T-cell (primary cell): ENCODE results near the gene ELMO1. TPM values are rescaled to one million over a fixed set of nuclear protein-coding genes. Genes with fewer than 3 reads are reported as not detected.

Experiments
- ATAC-seq, 4 experiments: fragments of 200-7000 bp in 3 of 4; fragments of 150-1000 bp in 1 of 4; cut with Tn5 transposase; replicated peaks in 1 of 4; 1 replicate in 3 of 4; 2 replicates in 1 of 4; pipeline ENCODE4 v1.10.0; 2021; ENCODE audit warnings: moderate library complexity in 3 of 4, mild to moderate bottlenecking in 2 of 4, moderate number of reproducible peaks in 1 of 4
- CTCF ChIA-PET, 2 donors: fragments of 300-600 bp; sonication (Branson Sonifier 250); formaldehyde crosslinking; loops; one replicate each; lab custom pipeline; 2022; ENCODE audit warnings: antibody characterized with exemption in 2 of 2; lab: Charles Lee
- POLR2A ChIA-PET, 2 donors: fragments of 300-600 bp; sonication (Branson Sonifier 250); formaldehyde crosslinking; loops; one replicate each; lab custom pipeline; 2022; ENCODE audit warnings: antibody characterized with exemption in 2 of 2; lab: Charles Lee
- DNase-seq, 35 experiments: peaks; one replicate each; pipeline versions ENCODE4 v3.0.0 to v3.0.0-alpha.2; 2013 to 2023
- H3K27ac ChIP-seq: one replicate; pipeline ENCODE4 v1.5.1; 2013; ENCODE audit warnings: low read length
- H3K27me3 ChIP-seq, 2 experiments: replicated peaks in 1 of 2; 1 replicate in 1 of 2; 2 replicates in 1 of 2; pipeline versions ENCODE4 v1.6.1 to v1.7.0; 2013; ENCODE audit warnings: low read length in 1 of 2, mixed read lengths in 1 of 2; ENCODE audit not compliant: control insufficient read depth in 2 of 2, insufficient read depth in 2 of 2; ENCODE audit errors: extremely low read depth in 1 of 2
- H3K36me3 ChIP-seq, 2 donors: 1 replicate in 1 of 2; 2 replicates in 1 of 2; pipeline versions ENCODE4 v1.6.1 to v1.7.0; 2013; ENCODE audit warnings: low read length in 1 of 2; ENCODE audit not compliant: control insufficient read depth in 2 of 2, insufficient read depth in 1 of 2; ENCODE audit errors: extremely low read depth in 1 of 2
- H3K4me1 ChIP-seq, 2 experiments: 1 replicate in 1 of 2; 2 replicates in 1 of 2; pipeline versions ENCODE4 v1.6.1 to v1.7.0; 2013; ENCODE audit warnings: low read length in 2 of 2, mixed read lengths in 1 of 2; ENCODE audit not compliant: insufficient read depth in 2 of 2, control insufficient read depth in 1 of 2; ENCODE audit errors: extremely low read depth in 1 of 2
- H3K4me3 ChIP-seq, 2 donors: 1 replicate in 1 of 2; 2 replicates in 1 of 2; pipeline versions ENCODE4 v1.5.1 to v1.7.0; 2013; ENCODE audit warnings: mild to moderate bottlenecking in 2 of 2, low read length in 1 of 2, moderate library complexity in 1 of 2; ENCODE audit not compliant: control insufficient read depth in 1 of 2; ENCODE audit errors: extremely low read depth in 1 of 2
- H3K9me3 ChIP-seq: 2 replicates; pipeline ENCODE4 v1.7.0; 2013
- H3K27ac Mint-ChIP-seq, 2 donors: one replicate each; pipeline ENCODE4 v1.8.0; 2020 to 2021; ENCODE audit warnings: mild to moderate bottlenecking in 2 of 2, mixed read lengths in 2 of 2
- H3K27me3 Mint-ChIP-seq, 2 donors: one replicate each; pipeline ENCODE4 v1.8.0; 2021 to 2022; ENCODE audit warnings: mixed read lengths in 2 of 2
- H3K36me3 Mint-ChIP-seq: one replicate; pipeline ENCODE4 v1.8.0; 2021; ENCODE audit warnings: mixed read lengths
- H3K4me1 Mint-ChIP-seq, 3 donors: one replicate each; pipeline ENCODE4 v1.8.0; 2020 to 2022; ENCODE audit warnings: mixed read lengths in 3 of 3, mild to moderate bottlenecking in 1 of 3
- H3K4me3 Mint-ChIP-seq, 3 donors: one replicate each; pipeline ENCODE4 v1.8.0; 2020 to 2022; ENCODE audit warnings: mild to moderate bottlenecking in 3 of 3, mixed read lengths in 3 of 3, moderate library complexity in 3 of 3
- H3K9me3 Mint-ChIP-seq, 3 donors: one replicate each; pipeline ENCODE4 v1.8.0; 2020 to 2022; ENCODE audit warnings: mixed read lengths in 3 of 3
- WGBS: methylation state at CpG from one replicate; pipeline ENCODE4 v1.1.5; 2013; ENCODE audit warnings: missing lambda C conversion rate; ENCODE audit not compliant: insufficient coverage; 5-methylcytosine and 5-hydroxymethylcytosine counted together
- total RNA-seq, 35 experiments: library from RNA in 6 of 35; stranded (reverse) in 6 of 35; fragments of 120-200 nt in 1 of 35; gene quantifications; one replicate each; pipeline versions ENCODE4 v1.2.1 to v1.2.4 and lab custom pipeline; 2013 to 2026

Gene ELMO1
- total RNA-seq, 5 donors from 2014 or later (not counting 1 experiment from before 2014, with no cell fraction given), result 101 to 149 (median 113) TPM

- H3K27me3 Mint-ChIP-seq, result no peaks in the 10 kb centered on the region
- H3K9me3 Mint-ChIP-seq, result peaks cover 0 to 5% (median 0%) of the 10 kb centered on the region in 3 donors
- no peak overlapping the region for H3K4me3 ChIP-seq
- no peak for ATAC-seq
- DNase-seq, result no peak
- peaks cover 74% of the 10 kb centered on the region for H3K36me3 Mint-ChIP-seq
- no peaks in the 10 kb centered on the region for H3K9me3 ChIP-seq
- ChIA-PET CTCF (no interaction called here), POLR2A (no interaction called here)
- no peak overlapping the region for H3K27ac ChIP-seq
- no peak overlapping the region for H3K27ac Mint-ChIP-seq
- peaks cover 15 to 36% (median 21%) of the 10 kb centered on the region in 3 donors for H3K4me1 Mint-ChIP-seq
- WGBS, result 91% methylated on average over 1 of the region's 4 CpGs
- peaks cover 0 to 2% of the 10 kb centered on the region in 2 donors for H3K36me3 ChIP-seq
- H3K4me3 Mint-ChIP-seq, result no peak overlapping the region
- no peaks in the 10 kb centered on the region for H3K27me3 ChIP-seq
- no peaks in the 10 kb centered on the region for H3K4me1 ChIP-seq
Observed at GRCh38 chr7:36906448-36906847, 542.2 kb downstream of the ELMO1 start.

GRCh38 chr7:36905841-36906240 is 542.8 kb downstream of the ELMO1 start:
- ChIA-PET CTCF (no interaction called here), POLR2A (no interaction called here)
- DNase-seq (no peak), ATAC-seq (no peak)
- Histone ChIP-seq H3K9me3 (no peaks in the 10 kb centered on the region), H3K4me3 (no peak overlapping the region), H3K36me3 (peaks cover 0 to 2% of the 10 kb centered on the region in 2 donors), H3K27me3 (no peaks in the 10 kb centered on the region), H3K4me1 (no peaks in the 10 kb centered on the region), H3K27ac (no peak overlapping the region)
- Mint-ChIP-seq H3K36me3 (peaks cover 73% of the 10 kb centered on the region), H3K9me3 (peaks cover 0 to 5% (median 0%) of the 10 kb centered on the region in 3 donors), H3K4me3 (no peak overlapping the region), H3K27me3 (no peaks in the 10 kb centered on the region), H3K4me1 (peaks cover 15 to 36% (median 21%) of the 10 kb centered on the region in 3 donors), H3K27ac (no peak overlapping the region)
- no CpG with 5 or more reads among the region's 2 CpGs for WGBS

- CTCF ChIA-PET, result no interaction called here
- H3K4me3 Mint-ChIP-seq, result no peak overlapping the region
- H3K36me3 Mint-ChIP-seq, result peaks cover 72% of the 10 kb centered on the region
- no peak overlapping the region for H3K27ac ChIP-seq
- no CpG with 5 or more reads among the region's 2 CpGs for WGBS
- H3K9me3 ChIP-seq, result no peaks in the 10 kb centered on the region
- no peaks in the 10 kb centered on the region for H3K27me3 ChIP-seq
- H3K4me1 ChIP-seq, result no peaks in the 10 kb centered on the region
- DNase-seq (no peak), ATAC-seq (no peak)
- H3K9me3 Mint-ChIP-seq, result peaks cover 0 to 9% (median 0%) of the 10 kb centered on the region in 3 donors
- H3K27ac Mint-ChIP-seq, result no peak overlapping the region
- POLR2A ChIA-PET, result no interaction called here
- no peaks in the 10 kb centered on the region for H3K27me3 Mint-ChIP-seq
- H3K4me1 Mint-ChIP-seq, result peaks cover 15 to 26% (median 21%) of the 10 kb centered on the region in 3 donors
- peaks cover 0 to 2% of the 10 kb centered on the region in 2 donors for H3K36me3 ChIP-seq
- no peak overlapping the region for H3K4me3 ChIP-seq
Observed at GRCh38 chr7:36904802-36905201, 543.9 kb downstream of the ELMO1 start.

- Mint-ChIP-seq H3K4me3 (no peak overlapping the region), H3K36me3 (peaks cover 71% of the 10 kb centered on the region), H3K27ac (no peak overlapping the region), H3K4me1 (peaks cover 18 to 26% (median 21%) of the 10 kb centered on the region in 3 donors), H3K9me3 (peaks cover 0 to 12% (median 0%) of the 10 kb centered on the region in 3 donors), H3K27me3 (no peaks in the 10 kb centered on the region)
- Histone ChIP-seq H3K4me3 (no peak overlapping the region), H3K27ac (no peak overlapping the region), H3K9me3 (no peaks in the 10 kb centered on the region), H3K36me3 (peaks cover 0 to 2% of the 10 kb centered on the region in 2 donors), H3K4me1 (no peaks in the 10 kb centered on the region), H3K27me3 (no peaks in the 10 kb centered on the region)
- ATAC-seq (no peak), DNase-seq (no peak)
- POLR2A ChIA-PET, result no interaction called here
- CTCF ChIA-PET, result no interaction called here
- 97% methylated on average over 3 of the region's 3 CpGs for WGBS
Observed at GRCh38 chr7:36904101-36904500, 544.6 kb downstream of the ELMO1 start.

GRCh38 chr7:36900988-36901710 is 547.5 kb downstream of the ELMO1 start:
- Mint-ChIP-seq H3K27me3 (no peaks in the 10 kb centered on the region), H3K27ac (no peak overlapping the region), H3K4me1 (peaks cover 15 to 23% (median 16%) of the 10 kb centered on the region in 3 donors), H3K36me3 (peaks cover 67% of the 10 kb centered on the region), H3K9me3 (peaks cover 0 to 13% (median 0%) of the 10 kb centered on the region in 3 donors), H3K4me3 (no peak overlapping the region)
- Histone ChIP-seq H3K4me1 (no peaks in the 10 kb centered on the region), H3K27me3 (no peaks in the 10 kb centered on the region), H3K36me3 (peaks cover 0 to 6% of the 10 kb centered on the region in 2 donors), H3K9me3 (no peaks in the 10 kb centered on the region), H3K4me3 (no peak overlapping the region), H3K27ac (no peak overlapping the region)
- ATAC-seq, result no peak
- ChIA-PET POLR2A (no interaction called here), CTCF (no interaction called here)
- no peak for DNase-seq
- WGBS, result 90% methylated on average over 2 of the region's 4 CpGs

GRCh38 chr7:36898186-36898585 is 550.5 kb downstream of the ELMO1 start:
- no peak overlapping the region for H3K27ac Mint-ChIP-seq
- POLR2A ChIA-PET, result no interaction called here

More at GRCh38 chr7:36898186-36898585, 550.5 kb downstream of the ELMO1 start:
- Mint-ChIP-seq H3K36me3 (peaks cover 63% of the 10 kb centered on the region), H3K4me3 (no peak overlapping the region), H3K9me3 (peaks cover 0 to 13% (median 0%) of the 10 kb centered on the region in 3 donors), H3K4me1 (peaks cover 14 to 27% (median 18%) of the 10 kb centered on the region in 3 donors), H3K27me3 (no peaks in the 10 kb centered on the region)
- H3K9me3 ChIP-seq, result no peaks in the 10 kb centered on the region
- CTCF ChIA-PET, result no interaction called here
- H3K4me1 ChIP-seq, result no peaks in the 10 kb centered on the region
- ATAC-seq (no peak), DNase-seq (no peak)
- H3K27ac ChIP-seq, result no peak overlapping the region
- WGBS, result 94% methylated on average over 2 of the region's 5 CpGs
- no peak overlapping the region for H3K4me3 ChIP-seq
- H3K36me3 ChIP-seq, result peaks cover 7 to 12% of the 10 kb centered on the region in 2 donors
- H3K27me3 ChIP-seq, result no peaks in the 10 kb centered on the region
